Uterus (tissue), 2 donors: ENCODE data around the gene ZFYVE28.

ENCODE experiments used
- POLR2A ChIP-seq, 2 donors: fragments of 450-650 bp; IDR thresholded peaks; one replicate each; pipeline ENCODE4 v1.6.1; 2016; ENCODE audit warnings: antibody characterized with exemption in 2 of 2, mild to moderate bottlenecking in 1 of 2, moderate library complexity in 1 of 2
- TF ChIP-seq, protein P1 (sequence below), 4 experiments: fragments of 200-600 bp in 2 of 4; fragments of 450-650 bp in 2 of 4; sonication (generic) in 2 of 4; IDR thresholded peaks; one replicate each; pipeline ENCODE4 v1.5.1; 2016 to 2019; ENCODE audit warnings: antibody characterized with exemption in 4 of 4, mild to moderate bottlenecking in 2 of 4, moderate library complexity in 1 of 4

DNA sequence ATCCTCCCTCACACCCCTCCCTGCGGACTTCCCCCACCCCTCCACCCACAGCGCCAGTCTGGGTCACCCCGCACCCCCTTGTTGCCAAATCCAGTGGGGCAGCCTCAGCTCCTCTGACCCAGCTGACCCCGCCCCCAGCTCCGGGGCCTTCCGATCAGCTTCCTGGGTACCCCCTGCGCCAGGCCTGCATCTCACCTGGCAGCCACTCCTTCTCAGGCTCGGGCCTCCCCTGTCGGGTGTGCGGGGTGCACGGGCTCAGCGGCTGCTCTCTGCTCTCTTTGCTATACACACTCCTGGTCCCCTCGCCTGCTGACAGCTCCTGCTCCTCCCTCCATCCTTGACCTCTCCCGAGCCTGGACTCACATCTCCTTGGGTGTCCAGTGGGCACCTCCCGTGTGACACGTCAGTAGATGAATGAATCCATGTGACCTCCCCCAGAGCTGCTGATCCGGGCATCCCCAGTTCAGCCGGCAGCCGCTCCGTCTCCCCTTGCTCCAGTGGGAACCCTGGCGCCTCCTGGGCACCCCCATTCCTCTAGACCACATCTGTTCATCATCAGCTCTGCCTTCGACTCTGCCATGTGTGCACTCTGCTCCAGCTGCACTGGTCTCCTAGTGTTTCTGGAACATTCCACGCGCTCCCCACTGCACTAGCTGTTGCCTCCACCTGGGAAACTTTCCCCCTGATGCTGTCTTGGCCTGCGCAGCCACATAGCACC lies 10.2 kb upstream of the ZFYVE28 start:
- TF ChIP-seq, protein P1, sequence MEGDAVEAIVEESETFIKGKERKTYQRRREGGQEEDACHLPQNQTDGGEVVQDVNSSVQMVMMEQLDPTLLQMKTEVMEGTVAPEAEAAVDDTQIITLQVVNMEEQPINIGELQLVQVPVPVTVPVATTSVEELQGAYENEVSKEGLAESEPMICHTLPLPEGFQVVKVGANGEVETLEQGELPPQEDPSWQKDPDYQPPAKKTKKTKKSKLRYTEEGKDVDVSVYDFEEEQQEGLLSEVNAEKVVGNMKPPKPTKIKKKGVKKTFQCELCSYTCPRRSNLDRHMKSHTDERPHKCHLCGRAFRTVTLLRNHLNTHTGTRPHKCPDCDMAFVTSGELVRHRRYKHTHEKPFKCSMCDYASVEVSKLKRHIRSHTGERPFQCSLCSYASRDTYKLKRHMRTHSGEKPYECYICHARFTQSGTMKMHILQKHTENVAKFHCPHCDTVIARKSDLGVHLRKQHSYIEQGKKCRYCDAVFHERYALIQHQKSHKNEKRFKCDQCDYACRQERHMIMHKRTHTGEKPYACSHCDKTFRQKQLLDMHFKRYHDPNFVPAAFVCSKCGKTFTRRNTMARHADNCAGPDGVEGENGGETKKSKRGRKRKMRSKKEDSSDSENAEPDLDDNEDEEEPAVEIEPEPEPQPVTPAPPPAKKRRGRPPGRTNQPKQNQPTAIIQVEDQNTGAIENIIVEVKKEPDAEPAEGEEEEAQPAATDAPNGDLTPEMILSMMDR (IDR thresholded peaks at IDR 0.05): no peak
- TF ChIP-seq POLR2A (IDR thresholded peaks at IDR 0.05): no peak
